Hepatocyte (in vitro differentiated cells): ENCODE measurements around the gene PLIN4. TPM values are rescaled to one million over a fixed set of nuclear protein-coding genes. Genes with fewer than 3 reads are reported as not detected.
"Not testable (repeated sequence)": the region's sequence is repeated elsewhere in the genome, so short reads cannot be mapped to it uniquely, and the experiment has no call there.

Source experiments
- DNase-seq: peaks from one replicate; pipeline ENCODE4 v3.0.0-alpha.2; 2016; ENCODE audit warnings: low spot score
- H2AFZ ChIP-seq: fragments of 200-600 bp; sonication (generic); 2 replicates; pipeline ENCODE4 v1.6.0; 2016; ENCODE audit warnings: antibody characterized with exemption, mild to moderate bottlenecking
- H3K27ac ChIP-seq: fragments of 200-600 bp; sonication (generic); 2 replicates; pipeline ENCODE4 v1.5.1; 2016; ENCODE audit warnings: mild to moderate bottlenecking
- H3K27me3 ChIP-seq: fragments of 200-600 bp; sonication (generic); 2 replicates; pipeline ENCODE4 v1.6.1; 2016
- H3K36me3 ChIP-seq: fragments of 200-600 bp; sonication (generic); replicated peaks from 2 replicates; pipeline ENCODE4 v1.5.1; 2016; ENCODE audit warnings: low read depth; ENCODE audit not compliant: insufficient read depth
- H3K4me1 ChIP-seq: fragments of 200-600 bp; sonication (generic); 2 replicates; pipeline ENCODE4 v1.5.1; 2016; ENCODE audit warnings: mild to moderate bottlenecking, moderate library complexity; ENCODE audit not compliant: insufficient read depth
- H3K4me2 ChIP-seq: fragments of 200-600 bp; sonication (generic); 2 replicates; pipeline ENCODE4 v1.6.0; 2016
- H3K4me3 ChIP-seq: fragments of 200-600 bp; sonication (generic); 2 replicates; pipeline ENCODE4 v1.5.1; 2016; ENCODE audit warnings: mild to moderate bottlenecking
- H3K79me2 ChIP-seq: fragments of 200-600 bp; sonication (generic); 2 replicates; pipeline ENCODE4 v1.6.0; 2017; ENCODE audit warnings: mild to moderate bottlenecking
- H3K9me2 ChIP-seq: fragments of 200-600 bp; sonication (generic); replicated peaks from 2 replicates; pipeline ENCODE4 v1.6.0; 2017; ENCODE audit warnings: mild to moderate bottlenecking; ENCODE audit not compliant: insufficient read depth
- H3K9me3 ChIP-seq: fragments of 200-600 bp; sonication (generic); 2 replicates; pipeline ENCODE4 v1.5.1; 2016; ENCODE audit warnings: low read depth, mild to moderate bottlenecking
- H4K20me1 ChIP-seq: fragments of 200-600 bp; sonication (generic); 2 replicates; pipeline ENCODE4 v1.6.0; 2016; ENCODE audit warnings: mild to moderate bottlenecking; ENCODE audit not compliant: insufficient read depth, poor library complexity, severe bottlenecking
- CTCF ChIP-seq: fragments of 200-600 bp; sonication (generic); IDR thresholded peaks from 2 replicates; pipeline ENCODE4 v1.5.1; 2016; ENCODE audit warnings: antibody characterized with exemption, mild to moderate bottlenecking; ENCODE audit not compliant: poor library complexity
- EZH2 ChIP-seq: fragments of 200-600 bp; sonication (generic); IDR thresholded peaks from 2 replicates; pipeline ENCODE4 v1.6.1; 2016; ENCODE audit warnings: antibody characterized with exemption, mild to moderate bottlenecking, borderline replicate concordance
- EZH2phosphoT487 ChIP-seq: fragments of 200-600 bp; sonication (generic); IDR thresholded peaks from one replicate; pipeline ENCODE4 v1.6.1; 2018; ENCODE audit warnings: antibody characterized with exemption, mild to moderate bottlenecking, low read depth, moderate library complexity; ENCODE audit not compliant: unreplicated experiment, severe bottlenecking
- WGBS: methylation state at CpG from one replicate; pipeline ENCODE4 v1.1.6; 2016; ENCODE audit warnings: low lambda C conversion rate; ENCODE audit errors: missing lambda C conversion rate; 5-methylcytosine and 5-hydroxymethylcytosine counted together
- polyA plus RNA-seq: library from polyadenylated mRNA; unstranded; fragments of >200 nt; fragmentation: Nextera tagmentation; extraction: Ambion mirVana; gene quantifications from 2 replicates; pipeline ENCODE4 v1.2.1, GENCODE V29; 2016
- total RNA-seq: library from RNA; depleted of rRNA; stranded (reverse); fragments of >200 nt; gene quantifications from 2 replicates; pipeline ENCODE4 v1.2.3, GENCODE V29; 2014

The PLIN4 gene
- total RNA-seq (0.17 and 0.60 TPM in 2 replicates), polyA plus RNA-seq (0.27 and 0.55 TPM in 2 replicates)

- TF ChIP-seq CTCF (no peak), EZH2phosphoT487 (no peak), EZH2 (no peak)
- no peaks in the 10 kb centered on the region for H3K36me3 ChIP-seq
- no peak within 1 kb of the TSS for H3K4me2 ChIP-seq
- H3K4me3 ChIP-seq: no peak within 1 kb of the TSS
- no peaks in the 10 kb centered on the region for H3K9me2 ChIP-seq
- 89% methylated on average over 34 of the region's 34 CpGs for WGBS
- H4K20me1 ChIP-seq: no peaks in the 10 kb centered on the region
- DNase-seq: no peak
- H3K27ac ChIP-seq: no peak within 1 kb of the TSS
- no peaks in the 10 kb centered on the region for H3K79me2 ChIP-seq
- H3K27me3 ChIP-seq: no peaks in the 10 kb centered on the region
- H2AFZ ChIP-seq: no peak within 1 kb of the TSS
- H3K9me3 ChIP-seq: no peaks in the 10 kb centered on the region
- H3K4me1 ChIP-seq: no peaks in the 10 kb centered on the region
Observed at GRCh38 chr19:4518345-4519171, at the start of gene PLIN4. Gene PLIN4, minus strand, starts transcription at chr19:4518486. Its CDS starts 214 bp downstream, at chr19:4518272.

GRCh38 chr19:4567584-4568071 is 49.3 kb upstream of the PLIN4 start:
- Histone ChIP-seq H3K79me2 (no peaks in the 10 kb centered on the region), H3K4me1 (no peaks in the 10 kb centered on the region), H4K20me1 (no peaks in the 10 kb centered on the region), H2AFZ (no peak overlapping the region), H3K36me3 (no peaks in the 10 kb centered on the region), H3K4me3 (no peak overlapping the region), H3K9me2 (no peaks in the 10 kb centered on the region), H3K27me3 (no peaks in the 10 kb centered on the region), H3K9me3 (no peaks in the 10 kb centered on the region), H3K27ac (no peak overlapping the region), H3K4me2 (no peak overlapping the region)
- WGBS: 72% methylated on average over 14 of the region's 14 CpGs
- TF ChIP-seq EZH2phosphoT487 (no peak), CTCF (peak; percentile 50)
- DNase-seq: peak; percentile 46

- TF ChIP-seq CTCF (no peak), EZH2 (no peak), EZH2phosphoT487 (no peak)
- Histone ChIP-seq H3K4me3 (no peak overlapping the region), H3K79me2 (no peaks in the 10 kb centered on the region), H3K27me3 (no peaks in the 10 kb centered on the region), H2AFZ (no peak overlapping the region), H3K4me2 (no peak overlapping the region), H3K9me2 (no peaks in the 10 kb centered on the region), H3K36me3 (no peaks in the 10 kb centered on the region), H3K9me3 (no peaks in the 10 kb centered on the region), H3K27ac (no peak overlapping the region), H4K20me1 (no peaks in the 10 kb centered on the region), H3K4me1 (no peaks in the 10 kb centered on the region)
- WGBS: 95% methylated on average over 35 of the region's 35 CpGs
- no peak for DNase-seq
Observed at GRCh38 chr19:4566402-4567051, 48.2 kb upstream of the PLIN4 start.

GRCh38 chr19:4563562-4563961 is 45.3 kb upstream of the PLIN4 start:
- not testable (repeated sequence) for H3K9me3 ChIP-seq, H3K27me3 ChIP-seq, H3K36me3 ChIP-seq, DNase-seq, H3K4me1 ChIP-seq, H3K4me3 ChIP-seq, H2AFZ ChIP-seq, H3K79me2 ChIP-seq, H4K20me1 ChIP-seq, H3K4me2 ChIP-seq, H3K9me2 ChIP-seq, H3K27ac ChIP-seq
- 92% methylated on average over 3 of the region's 5 CpGs for WGBS

- not testable (repeated sequence) for H3K4me2 ChIP-seq, DNase-seq, H3K4me1 ChIP-seq, H3K4me3 ChIP-seq, H4K20me1 ChIP-seq, H3K9me3 ChIP-seq, H3K79me2 ChIP-seq, H3K36me3 ChIP-seq, H2AFZ ChIP-seq, H3K27me3 ChIP-seq, H3K9me2 ChIP-seq, H3K27ac ChIP-seq
- 88% methylated on average over 5 of the region's 7 CpGs for WGBS
Observed at GRCh38 chr19:4562085-4562484, 43.8 kb upstream of the PLIN4 start.
